Adrenal gland (tissue), 5 donors: ENCODE measurements around the gene HIP1R.

Experiments
- CTCF ChIP-seq, 6 experiments: fragments of 450-650 bp in 4 of 6; fragments of 200-600 bp in 2 of 6; sonication (generic) in 1 of 6; IDR thresholded peaks; 1 replicate in 5 of 6; 2 replicates in 1 of 6; pipeline versions ENCODE4 v1.5.1 to v1.8.0; 2016 to 2021; ENCODE audit warnings: antibody characterized with exemption in 6 of 6, mild to moderate bottlenecking in 2 of 6, moderate library complexity in 1 of 6
- POLR2A ChIP-seq, 2 donors: fragments of 450-650 bp; IDR thresholded peaks; one replicate each; pipeline ENCODE4 v1.6.1; 2017; ENCODE audit warnings: antibody characterized with exemption in 2 of 2, mild to moderate bottlenecking in 2 of 2, moderate library complexity in 1 of 2
- donor health status: DM: no; HTN: no; CAD: no.

- TF ChIP-seq CTCF (IDR thresholded peaks at IDR 0.05) (no peak), POLR2A (IDR thresholded peaks at IDR 0.05) (no peak)
These were observed 52.6 kb downstream of the HIP1R start for GRCh38 chr12:122887819-122888212.
